HepG2 (cell line): ENCODE results near the gene TMEM198. TPM values are rescaled to one million over a fixed set of nuclear protein-coding genes. Genes with fewer than 3 reads are reported as not detected.

Experiments
- CC2D1A ChIP-seq: sonication (generic); formaldehyde crosslinking; IDR thresholded peaks from 2 replicates; pipeline ENCODE4 v1.8.1; 2023; ENCODE audit warnings: mild to moderate bottlenecking, missing genetic modification reagents
- DBP ChIP-seq: sonication (generic); formaldehyde crosslinking; IDR thresholded peaks from 2 replicates; pipeline ENCODE4 v1.4.0; 2020; ENCODE audit warnings: missing genetic modification reagents; ENCODE audit errors: not compliant biosample characterization
- DNMT1 ChIP-seq: sonication (generic); formaldehyde crosslinking; IDR thresholded peaks from 2 replicates; pipeline ENCODE4 v1.5.1; 2020; ENCODE audit warnings: mild to moderate bottlenecking, missing genetic modification reagents
- DNMT3B ChIP-seq: conservative IDR thresholded peaks from 2 replicates; pipeline ENCODE4 v1.6.1; 2016; ENCODE audit warnings: missing biosample characterization, control low read depth
- DR1 ChIP-seq: sonication (generic); formaldehyde crosslinking; IDR thresholded peaks from 2 replicates; pipeline ENCODE4 v1.8.0; 2021; ENCODE audit warnings: mild to moderate bottlenecking, missing genetic modification reagents, inconsistent platforms
- ELF3 ChIP-seq: IDR thresholded peaks from 2 replicates; pipeline ENCODE4 v1.6.1; 2016; ENCODE audit warnings: missing genetic modification reagents, missing compliant biosample characterization
- FOXJ3 ChIP-seq: sonication (generic); formaldehyde crosslinking; IDR thresholded peaks from 2 replicates; pipeline ENCODE4 v1.4.0; 2020; ENCODE audit warnings: missing genetic modification reagents, mild to moderate bottlenecking, borderline replicate concordance
- IRF9 ChIP-seq: sonication (generic); formaldehyde crosslinking; IDR thresholded peaks from 2 replicates; pipeline ENCODE4 v1.8.0; 2022; ENCODE audit warnings: missing genetic modification reagents, mild to moderate bottlenecking, borderline replicate concordance
- IRX3 ChIP-seq: sonication (generic); formaldehyde crosslinking; IDR thresholded peaks from 2 replicates; pipeline ENCODE4 v1.8.1; 2023; ENCODE audit warnings: mild to moderate bottlenecking, low read depth, missing genetic modification reagents, borderline replicate concordance
- NCOR1 ChIP-seq: fragments of 200-600 bp; sonication (generic); IDR thresholded peaks from 2 replicates; pipeline ENCODE4 v1.7.0; 2017; ENCODE audit warnings: antibody characterized with exemption, low read length, borderline replicate concordance
- PHF20 ChIP-seq: sonication (generic); formaldehyde crosslinking; IDR thresholded peaks from 2 replicates; pipeline ENCODE4 v1.5.0; 2020; ENCODE audit warnings: mild to moderate bottlenecking, missing genetic modification reagents
- POLR2AphosphoS2 ChIP-seq: IDR thresholded peaks from 2 replicates; pipeline ENCODE4 v1.6.1; 2011; ENCODE audit warnings: low read depth, low read length, improper control_type of control experiment
- POLR2G ChIP-seq: fragments of 200-400 bp; formaldehyde crosslinking; IDR thresholded peaks from 2 replicates; pipeline ENCODE4 v1.6.1; 2018; ENCODE audit warnings: mild to moderate bottlenecking, low read depth, low read length, moderate library complexity
- SAFB2 ChIP-seq: sonication (generic); formaldehyde crosslinking; IDR thresholded peaks from 2 replicates; pipeline ENCODE4 v1.5.1; 2020; ENCODE audit warnings: missing genetic modification reagents, low read depth, mild to moderate bottlenecking, borderline replicate concordance
- SIX1 ChIP-seq: sonication (generic); formaldehyde crosslinking; IDR thresholded peaks from 2 replicates; pipeline ENCODE4 v1.4.0; 2020; ENCODE audit warnings: missing genetic modification reagents, borderline replicate concordance
- TBX2 ChIP-seq: sonication (generic); formaldehyde crosslinking; IDR thresholded peaks from 2 replicates; pipeline ENCODE4 v1.5.0; 2020; ENCODE audit warnings: missing genetic modification reagents, mild to moderate bottlenecking, borderline replicate concordance
- ZFP36 ChIP-seq: fragments of 150-350 bp; IDR thresholded peaks from 2 replicates; pipeline ENCODE4 v1.6.1; 2018; ENCODE audit warnings: borderline replicate concordance, low read length, low read depth; ENCODE audit not compliant: partially characterized antibody
- ZFP36L2 ChIP-seq: sonication (generic); formaldehyde crosslinking; IDR thresholded peaks from 2 replicates; pipeline ENCODE4 v1.4.0; 2020; ENCODE audit warnings: missing genetic modification reagents
- ZMAT3 ChIP-seq: sonication (generic); formaldehyde crosslinking; conservative IDR thresholded peaks from 2 replicates; pipeline ENCODE4 v1.7.0; 2021; ENCODE audit warnings: missing genetic modification reagents
- ZMYM3 ChIP-seq: sonication (generic); formaldehyde crosslinking; IDR thresholded peaks from 2 replicates; pipeline ENCODE4 v1.5.1; 2020; ENCODE audit warnings: mild to moderate bottlenecking, missing genetic modification reagents
- ZNF260 ChIP-seq: sonication (generic); formaldehyde crosslinking; IDR thresholded peaks from 2 replicates; pipeline ENCODE4 v1.4.0; 2020; ENCODE audit warnings: missing genetic modification reagents, low read depth, mild to moderate bottlenecking, borderline replicate concordance
- ZNF263 ChIP-seq: sonication (generic); formaldehyde crosslinking; IDR thresholded peaks from 2 replicates; pipeline ENCODE4 v1.4.0; 2020; ENCODE audit warnings: missing genetic modification reagents
- ZSCAN12 ChIP-seq: sonication (generic); formaldehyde crosslinking; IDR thresholded peaks from 2 replicates; pipeline ENCODE4 v1.9.0; 2021; ENCODE audit warnings: mild to moderate bottlenecking, missing genetic modification reagents
- polyA plus RNA-seq, 8 experiments: library from polyadenylated mRNA; depleted of rRNA in 3 of 8; stranded (reverse) in 7 of 8; unstranded in 1 of 8; fragments of >200 nt; fragmentation: Illumina TruSeq in 4 of 8; extraction: Trizol in 4 of 8; gene quantifications; 2 replicates each; pipeline versions ENCODE4 v1.2.1 to v1.2.3, GENCODE V29; 2011 to 2016; ENCODE audit warnings: low read depth in 4 of 8, missing spikeins in 1 of 8, mixed read lengths in 1 of 8; ENCODE audit not compliant: insufficient read depth in 1 of 8
- total RNA-seq, 5 experiments: library from RNA; depleted of rRNA; stranded (reverse); fragments of >200 nt; fragmentation: Illumina TruSeq; extraction: Trizol; gene quantifications; 2 replicates each; pipeline ENCODE4 v1.2.3, GENCODE V29; 2016; ENCODE audit warnings: low read depth in 1 of 5
- TF ChIP-seq, protein P1 (sequence below): IDR thresholded peaks from 2 replicates; pipeline ENCODE4 v1.6.1; 2016
- TF ChIP-seq, protein P2 (sequence below): sonication (generic); formaldehyde crosslinking; IDR thresholded peaks from 2 replicates; pipeline ENCODE4 v1.9.0; 2022; ENCODE audit warnings: low read depth, missing genetic modification reagents

TMEM198 gene
- total and polyA plus RNA-seq, 2 of the 13 experiments (the other 11 are each of a cell fraction or from before 2014, with no cell fraction given), result 17.3 to 23.5 TPM

- no peak for TF ChIP-seq SAFB2 (CRISPR knock-in tag)
- no peak for TF ChIP-seq IRX3 (CRISPR knock-in tag)
- TF ChIP-seq SIX1 (CRISPR knock-in tag), result no peak
- TF ChIP-seq, protein P1, sequence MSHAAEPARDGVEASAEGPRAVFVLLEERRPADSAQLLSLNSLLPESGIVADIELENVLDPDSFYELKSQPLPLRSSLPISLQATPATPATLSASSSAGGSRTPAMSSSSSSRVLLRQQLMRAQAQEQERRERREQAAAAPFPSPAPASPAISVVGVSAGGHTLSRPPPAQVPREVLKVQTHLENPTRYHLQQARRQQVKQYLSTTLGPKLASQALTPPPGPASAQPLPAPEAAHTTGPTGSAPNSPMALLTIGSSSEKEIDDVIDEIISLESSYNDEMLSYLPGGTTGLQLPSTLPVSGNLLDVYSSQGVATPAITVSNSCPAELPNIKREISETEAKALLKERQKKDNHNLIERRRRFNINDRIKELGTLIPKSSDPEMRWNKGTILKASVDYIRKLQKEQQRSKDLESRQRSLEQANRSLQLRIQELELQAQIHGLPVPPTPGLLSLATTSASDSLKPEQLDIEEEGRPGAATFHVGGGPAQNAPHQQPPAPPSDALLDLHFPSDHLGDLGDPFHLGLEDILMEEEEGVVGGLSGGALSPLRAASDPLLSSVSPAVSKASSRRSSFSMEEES (CRISPR knock-in tag), result no peak
- no peak for TF ChIP-seq PHF20 (CRISPR knock-in tag)
- TF ChIP-seq, protein P2, sequence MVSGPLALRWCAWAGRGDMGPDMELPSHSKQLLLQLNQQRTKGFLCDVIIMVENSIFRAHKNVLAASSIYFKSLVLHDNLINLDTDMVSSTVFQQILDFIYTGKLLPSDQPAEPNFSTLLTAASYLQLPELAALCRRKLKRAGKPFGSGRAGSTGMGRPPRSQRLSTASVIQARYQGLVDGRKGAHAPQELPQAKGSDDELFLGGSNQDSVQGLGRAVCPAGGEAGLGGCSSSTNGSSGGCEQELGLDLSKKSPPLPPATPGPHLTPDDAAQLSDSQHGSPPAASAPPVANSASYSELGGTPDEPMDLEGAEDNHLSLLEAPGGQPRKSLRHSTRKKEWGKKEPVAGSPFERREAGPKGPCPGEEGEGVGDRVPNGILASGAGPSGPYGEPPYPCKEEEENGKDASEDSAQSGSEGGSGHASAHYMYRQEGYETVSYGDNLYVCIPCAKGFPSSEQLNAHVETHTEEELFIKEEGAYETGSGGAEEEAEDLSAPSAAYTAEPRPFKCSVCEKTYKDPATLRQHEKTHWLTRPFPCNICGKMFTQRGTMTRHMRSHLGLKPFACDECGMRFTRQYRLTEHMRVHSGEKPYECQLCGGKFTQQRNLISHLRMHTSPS (CRISPR knock-in tag), result no peak; the same call in 1 of the 2 replicates
- TF ChIP-seq POLR2AphosphoS2, result no peak
- TF ChIP-seq ZMAT3 (CRISPR knock-in tag), result no peak
- peak; percentile 63 for TF ChIP-seq NCOR1
- no peak for TF ChIP-seq DBP
- no peak for TF ChIP-seq ZSCAN12 (CRISPR knock-in tag)
- TF ChIP-seq ZFP36L2, result no peak
- TF ChIP-seq ELF3, result no peak
- no peak for TF ChIP-seq IRF9 (CRISPR knock-in tag)
- TF ChIP-seq DNMT1, result no peak
- TF ChIP-seq FOXJ3 (CRISPR knock-in tag), result no peak; the same call in 1 of the 2 replicates
- no peak for TF ChIP-seq POLR2G
- TF ChIP-seq CC2D1A (CRISPR knock-in tag), result no peak
- no peak for TF ChIP-seq ZNF263 (CRISPR knock-in tag)
- no peak for TF ChIP-seq TBX2 (CRISPR knock-in tag)
- TF ChIP-seq ZFP36, result no peak
- TF ChIP-seq DR1, result 0 out of 2 replicates have a peak, but pooled peaks have one; percentile 16
- TF ChIP-seq DNMT3B (CRISPR knock-in tag), result no peak
- no peak for TF ChIP-seq ZMYM3 (CRISPR knock-in tag)
- no peak for TF ChIP-seq ZNF260
Measured at GRCh38 chr2:219598308-219599078, 54.7 kb downstream of the TMEM198 start (continued).
